Activated naive CD4-positive, alpha-beta T cell treated with anti-CD3 and anti-CD28 coated beads, Interleukin-2, amount 50 U/mL, for 72 hours (primary cell): ENCODE data around the gene GPR161. TPM values are rescaled to one million over a fixed set of nuclear protein-coding genes. Genes with fewer than 3 reads are reported as not detected.

Experiments
- ATAC-seq, 2 donors: fragments of 150-1000 bp; cut with Tn5 transposase; 2 replicates each; pipeline ENCODE4 v1.10.0; 2021; ENCODE audit warnings: mild to moderate bottlenecking in 2 of 2, moderate library complexity in 2 of 2
- DNase-seq, 2 donors: peaks; one replicate each; pipeline ENCODE4 v3.0.0; 2021 to 2022; ENCODE audit warnings: low spot score in 2 of 2
- H3K27ac Mint-ChIP-seq, 2 donors: one replicate each; pipeline ENCODE4 v1.8.0; 2022; ENCODE audit warnings: mild to moderate bottlenecking in 2 of 2, mixed read lengths in 2 of 2
- H3K36me3 Mint-ChIP-seq, 2 donors: one replicate each; pipeline ENCODE4 v1.8.0; 2022; ENCODE audit warnings: mixed read lengths in 2 of 2
- H3K9me3 Mint-ChIP-seq, 2 donors: one replicate each; pipeline ENCODE4 v1.8.0; 2022; ENCODE audit warnings: mixed read lengths in 2 of 2
- total RNA-seq, 2 donors: library from RNA; stranded (reverse); gene quantifications; one replicate each; pipeline ENCODE4 v1.2.3, GENCODE V29; 2022

GPR161 gene
- total RNA-seq, 2 donors from 2014 or later: 0.34 to 0.53 TPM

DNA sequence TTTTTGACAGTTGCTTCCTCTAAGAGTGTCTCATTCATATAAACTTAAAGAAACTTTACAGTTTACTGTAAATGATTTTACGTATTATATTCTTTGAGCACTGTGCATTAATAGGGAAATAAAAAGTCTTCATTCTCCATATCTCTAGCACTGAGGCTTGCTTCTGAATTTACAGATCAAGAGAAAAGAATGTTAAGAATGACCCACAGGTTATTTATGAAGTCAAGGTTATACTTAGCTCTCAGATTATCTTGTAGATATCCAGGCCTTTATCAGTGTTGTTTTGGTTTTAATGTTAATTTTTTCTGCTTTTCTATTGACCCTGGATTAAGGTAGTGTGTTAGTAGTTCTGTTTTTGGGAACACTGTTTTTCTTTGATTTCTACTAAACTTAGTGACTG is 91.4 kb downstream of the GPR161 start:
- no peak for DNase-seq
- Mint-ChIP-seq H3K27ac (no peak overlapping the region), H3K36me3 (peaks cover 0 to 4% of the 10 kb centered on the region in 2 donors), H3K9me3 (no peaks in the 10 kb centered on the region)
- no peak for ATAC-seq

DNA sequence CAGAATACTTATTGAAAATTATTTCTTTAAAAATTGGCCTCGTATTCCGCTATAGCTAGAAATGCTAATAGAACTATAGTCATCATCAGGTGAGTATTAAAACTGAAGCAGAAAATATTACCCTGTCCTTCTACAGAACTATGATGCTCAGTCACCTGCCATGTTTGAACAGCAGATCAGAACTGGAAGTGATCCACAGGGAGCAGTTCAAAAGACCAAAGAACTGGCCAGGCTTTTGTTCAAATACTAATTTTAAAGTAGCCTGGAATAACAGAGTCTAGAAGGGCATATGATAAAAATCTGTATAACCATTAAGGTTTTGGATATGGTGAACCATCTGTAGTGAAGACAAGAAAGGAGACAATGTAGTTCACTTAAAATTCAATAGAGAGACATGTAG is 94.4 kb downstream of the GPR161 start:
- peaks cover 0 to 4% of the 10 kb centered on the region in 2 donors for H3K36me3 Mint-ChIP-seq
- DNase-seq (no peak), ATAC-seq (no peak)
- no peaks in the 10 kb centered on the region for H3K9me3 Mint-ChIP-seq
- no peak overlapping the region for H3K27ac Mint-ChIP-seq

DNA sequence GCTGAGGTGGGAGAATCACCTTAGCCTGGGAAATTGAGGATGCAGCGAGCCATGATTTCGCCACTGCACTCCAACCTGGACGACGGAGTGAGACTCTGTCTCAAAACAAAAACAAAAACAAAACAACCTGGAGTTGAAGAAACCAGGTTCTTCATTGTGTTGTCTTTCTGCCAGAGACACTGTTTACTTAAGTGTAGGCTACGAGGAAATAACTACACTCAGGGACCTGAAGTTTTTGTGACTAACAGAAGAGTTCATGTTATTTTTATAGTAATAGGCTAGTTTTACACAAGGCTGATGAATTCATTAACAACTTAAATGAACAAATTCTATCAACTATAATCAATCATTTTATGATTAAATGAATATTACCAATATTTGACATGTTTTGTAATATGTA is 101.4 kb downstream of the GPR161 start:
- Mint-ChIP-seq H3K27ac (no peak overlapping the region), H3K36me3 (no peaks in the 10 kb centered on the region), H3K9me3 (no peaks in the 10 kb centered on the region)
- DNase-seq: no peak
- ATAC-seq: no peak

DNA sequence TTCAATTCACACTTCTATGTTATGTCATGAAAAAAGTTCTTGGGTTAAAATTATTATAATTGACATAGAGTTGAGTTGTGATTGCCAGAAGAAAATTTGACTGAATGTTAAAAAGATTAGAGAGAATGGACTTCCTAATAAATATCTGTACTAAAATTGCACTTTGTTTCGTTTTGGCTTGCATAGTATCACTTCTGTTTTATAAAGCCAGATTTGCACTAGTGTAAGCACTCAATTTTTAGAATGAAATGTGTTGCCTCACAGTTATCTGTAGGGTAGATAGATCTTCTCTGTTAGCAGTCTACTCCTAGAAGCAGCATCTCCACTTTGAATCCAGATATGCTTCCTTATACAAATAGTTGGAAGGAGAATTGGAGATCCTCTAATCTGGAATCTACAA is 104.7 kb downstream of the GPR161 start:
- DNase-seq (no peak), ATAC-seq (no peak)
- no peaks in the 10 kb centered on the region for H3K9me3 Mint-ChIP-seq
- H3K36me3 Mint-ChIP-seq: no peaks in the 10 kb centered on the region
- H3K27ac Mint-ChIP-seq: no peak overlapping the region

DNA sequence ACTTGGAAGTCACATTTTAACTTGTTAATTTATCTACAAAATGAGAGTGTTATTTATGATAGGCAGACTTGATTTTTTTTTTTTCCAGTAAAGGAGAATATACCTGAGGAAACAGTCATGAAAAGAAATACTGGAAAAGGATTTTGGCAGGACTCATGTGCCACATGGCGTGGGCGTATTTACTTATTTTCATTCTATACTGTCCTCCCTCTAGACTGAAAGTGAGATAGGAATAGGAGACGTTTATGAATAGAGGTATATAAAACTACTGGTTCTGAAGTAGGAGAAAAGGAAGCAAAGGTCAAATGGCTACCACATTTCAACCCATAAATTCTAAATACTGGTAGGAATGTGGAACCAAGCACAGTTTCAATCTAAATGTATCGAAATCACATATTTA is 105.1 kb downstream of the GPR161 start:
- ATAC-seq (no peak), DNase-seq (no peak)
- Mint-ChIP-seq H3K36me3 (no peaks in the 10 kb centered on the region), H3K9me3 (no peaks in the 10 kb centered on the region), H3K27ac (no peak overlapping the region)

DNA sequence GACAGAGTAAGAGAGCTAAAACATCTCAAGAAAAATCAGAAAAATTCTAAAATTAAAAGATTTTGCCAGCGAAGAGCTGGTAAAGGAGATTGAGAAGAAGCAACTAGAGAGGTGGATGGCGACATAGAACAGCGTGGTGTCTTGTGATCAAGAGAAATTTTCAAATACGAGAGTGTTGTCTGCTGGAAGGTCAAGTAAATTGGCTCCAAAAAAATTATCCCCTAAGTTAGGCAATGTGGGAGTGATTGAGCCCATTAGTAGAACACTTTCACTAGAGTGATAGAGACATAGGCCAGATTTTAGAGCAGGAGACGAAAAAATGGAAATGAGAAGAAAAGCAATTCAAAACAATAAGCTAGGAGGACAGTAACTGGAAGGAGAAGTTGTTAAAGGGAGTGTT is 105.5 kb downstream of the GPR161 start:
- H3K9me3 Mint-ChIP-seq: no peaks in the 10 kb centered on the region
- no peaks in the 10 kb centered on the region for H3K36me3 Mint-ChIP-seq
- no peak for ATAC-seq
- H3K27ac Mint-ChIP-seq: no peak overlapping the region
- DNase-seq: no peak

Other genes starting within 250 kb of the GPR161 start
- gene ADCY10, start 222.8 kb downstream of the GPR161 start, total RNA-seq: under 1 TPM; 0.18 to 0.53 TPM
- 10 to 100 TPM; 28.1 to 33.0 TPM for gene DCAF6, start 200.2 kb downstream of the GPR161 start, total RNA-seq
- gene MPC2, start 199.9 kb downstream of the GPR161 start, total RNA-seq: 10 to 100 TPM; 60.3 to 68.6 TPM
- gene TIPRL, start 42.0 kb upstream of the GPR161 start, total RNA-seq: 10 to 100 TPM; 40.7 to 82.2 TPM
- 10 to 100 TPM; 40.8 to 49.8 TPM for gene SFT2D2, start 89.1 kb upstream of the GPR161 start, total RNA-seq
- gene TBX19, start 143.9 kb upstream of the GPR161 start, total RNA-seq: 1 to 10 TPM; 2.0 to 2.9 TPM